Astrocyte of the spinal cord (primary cell): ENCODE measurements around the gene MYL12B.
"Not testable (repeated sequence)": the region's sequence is repeated elsewhere in the genome, so short reads cannot be mapped to it uniquely, and the experiment has no call there.

Experiments used
- DNase-seq: peaks from one replicate; pipeline ENCODE4 v3.0.0; 2011; ENCODE audit warnings: low read depth, low spot score
- H3K4me3 ChIP-seq: 2 replicates; pipeline ENCODE4 v1.5.1; 2011; ENCODE audit warnings: low read depth, mild to moderate bottlenecking, low read length, moderate library complexity
- in situ Hi-C: cut with HindIII; loops from 2 replicates; pipeline ENCODE4 v1.10.0; 2017; ENCODE audit warnings: low sequenced_read_pairs
- TF ChIP-seq, protein P1 (sequence below): IDR thresholded peaks from 2 replicates; pipeline ENCODE4 v1.5.1; 2012; ENCODE audit warnings: low read depth, mild to moderate bottlenecking, low read length, inconsistent platforms

The MYL12B gene

DNA sequence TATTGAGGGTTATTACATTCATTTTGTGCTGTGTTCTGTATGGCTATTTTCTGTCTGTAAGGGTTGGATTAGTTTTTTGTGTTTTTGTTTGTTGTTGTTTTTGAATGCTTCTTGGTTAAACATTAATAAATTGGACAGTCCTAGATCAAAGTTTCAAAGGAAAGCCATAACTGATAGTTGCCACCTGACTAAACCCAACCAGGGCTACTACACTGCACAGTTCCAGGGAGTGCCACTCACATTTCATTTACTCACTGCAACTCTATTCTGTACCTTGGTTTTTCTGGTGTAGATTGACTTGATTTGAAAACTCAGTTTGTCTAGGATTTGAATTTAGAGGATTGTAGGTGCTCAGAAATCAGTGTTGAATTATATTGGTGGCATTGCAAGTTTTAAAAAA is 6.4 kb downstream of the MYL12B start:
- in situ Hi-C loops = no loop called here
- no peak for DNase-seq
- TF ChIP-seq, protein P1, sequence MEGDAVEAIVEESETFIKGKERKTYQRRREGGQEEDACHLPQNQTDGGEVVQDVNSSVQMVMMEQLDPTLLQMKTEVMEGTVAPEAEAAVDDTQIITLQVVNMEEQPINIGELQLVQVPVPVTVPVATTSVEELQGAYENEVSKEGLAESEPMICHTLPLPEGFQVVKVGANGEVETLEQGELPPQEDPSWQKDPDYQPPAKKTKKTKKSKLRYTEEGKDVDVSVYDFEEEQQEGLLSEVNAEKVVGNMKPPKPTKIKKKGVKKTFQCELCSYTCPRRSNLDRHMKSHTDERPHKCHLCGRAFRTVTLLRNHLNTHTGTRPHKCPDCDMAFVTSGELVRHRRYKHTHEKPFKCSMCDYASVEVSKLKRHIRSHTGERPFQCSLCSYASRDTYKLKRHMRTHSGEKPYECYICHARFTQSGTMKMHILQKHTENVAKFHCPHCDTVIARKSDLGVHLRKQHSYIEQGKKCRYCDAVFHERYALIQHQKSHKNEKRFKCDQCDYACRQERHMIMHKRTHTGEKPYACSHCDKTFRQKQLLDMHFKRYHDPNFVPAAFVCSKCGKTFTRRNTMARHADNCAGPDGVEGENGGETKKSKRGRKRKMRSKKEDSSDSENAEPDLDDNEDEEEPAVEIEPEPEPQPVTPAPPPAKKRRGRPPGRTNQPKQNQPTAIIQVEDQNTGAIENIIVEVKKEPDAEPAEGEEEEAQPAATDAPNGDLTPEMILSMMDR = no peak
- no peak overlapping the region for H3K4me3 ChIP-seq

DNA sequence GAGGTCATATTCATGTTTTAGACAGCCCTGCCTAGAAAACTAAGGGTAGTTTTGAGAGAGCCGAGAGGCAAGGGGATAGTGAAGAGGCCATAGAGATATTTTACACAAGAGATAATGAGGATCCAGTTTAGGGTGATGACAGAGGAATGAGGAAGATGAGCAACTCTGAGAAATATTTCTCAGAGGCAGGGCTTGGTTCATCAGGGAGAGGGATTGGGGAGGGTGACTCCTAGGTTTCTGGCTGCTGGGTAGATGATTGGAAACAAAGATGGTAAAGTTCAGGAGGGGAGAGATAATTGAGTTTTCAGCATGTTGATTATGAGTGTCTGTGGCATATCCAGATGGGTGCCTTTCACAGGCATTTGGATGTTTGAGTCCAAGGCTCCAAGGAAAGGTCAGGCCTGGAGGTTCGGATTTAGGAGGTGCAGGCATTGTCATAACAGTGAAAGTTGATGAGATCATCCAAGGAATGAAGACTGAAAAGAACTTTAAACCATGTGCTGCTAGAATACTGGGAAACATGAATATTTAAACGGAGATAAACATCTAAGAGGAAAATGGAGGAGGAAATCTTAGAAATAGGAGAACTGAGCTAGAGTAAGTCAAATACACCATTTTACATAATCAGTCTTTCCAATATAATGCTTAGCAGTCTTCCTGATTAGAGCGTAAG is 7.4 kb downstream of the MYL12B start:
- H3K4me3 ChIP-seq = no peak overlapping the region
- in situ Hi-C loops = no loop called here
- no peak for DNase-seq

DNA sequence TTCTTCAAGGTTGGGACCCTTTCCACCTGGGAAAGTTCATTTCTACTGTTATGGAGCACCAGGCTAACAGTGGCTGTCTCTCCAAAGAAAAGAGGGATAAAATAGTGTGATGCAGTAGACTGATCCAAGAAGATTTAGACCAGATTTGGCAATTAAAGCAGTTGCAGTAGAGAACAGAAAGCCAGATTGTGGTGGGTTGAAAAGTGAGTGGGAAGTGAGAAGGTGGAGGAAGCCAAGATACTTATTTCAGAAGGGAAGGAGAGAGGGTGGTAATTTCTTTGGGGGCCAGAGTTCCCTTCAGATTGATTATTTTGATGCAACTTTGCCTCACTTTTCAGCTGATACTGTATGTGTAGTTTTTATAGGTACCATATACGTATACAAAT is 8.0 kb downstream of the MYL12B start:
- TF ChIP-seq, protein P1 = no peak
- DNase-seq = no peak
- H3K4me3 ChIP-seq = no peak overlapping the region
- in situ Hi-C loops = no loop called here

More for the DNA sequence above, 7.4 kb downstream of the MYL12B start:
- TF ChIP-seq, protein P1 = no peak

DNA sequence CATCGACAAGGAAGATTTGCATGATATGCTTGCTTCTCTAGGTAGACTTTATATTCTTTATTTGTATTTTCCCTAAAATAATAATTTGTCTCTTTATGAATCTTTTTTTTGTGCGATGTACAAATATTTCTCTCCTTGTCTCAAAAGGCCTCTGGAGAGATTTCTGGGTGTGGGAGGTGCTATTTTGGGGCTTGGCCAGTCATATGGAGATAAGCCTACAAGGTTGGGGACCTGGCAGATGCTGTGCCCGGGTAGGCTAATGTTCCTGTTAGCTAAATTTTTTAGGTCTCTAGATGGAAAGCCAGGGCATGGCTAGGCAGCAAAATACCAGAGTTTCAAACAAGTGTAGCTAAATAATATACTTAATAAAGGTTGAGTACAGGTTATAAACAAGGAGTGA is 11.1 kb downstream of the MYL12B start:
- DNase-seq = no peak
- in situ Hi-C loops = no loop called here
- TF ChIP-seq, protein P1 = no peak
- H3K4me3 ChIP-seq = no peak overlapping the region

DNA sequence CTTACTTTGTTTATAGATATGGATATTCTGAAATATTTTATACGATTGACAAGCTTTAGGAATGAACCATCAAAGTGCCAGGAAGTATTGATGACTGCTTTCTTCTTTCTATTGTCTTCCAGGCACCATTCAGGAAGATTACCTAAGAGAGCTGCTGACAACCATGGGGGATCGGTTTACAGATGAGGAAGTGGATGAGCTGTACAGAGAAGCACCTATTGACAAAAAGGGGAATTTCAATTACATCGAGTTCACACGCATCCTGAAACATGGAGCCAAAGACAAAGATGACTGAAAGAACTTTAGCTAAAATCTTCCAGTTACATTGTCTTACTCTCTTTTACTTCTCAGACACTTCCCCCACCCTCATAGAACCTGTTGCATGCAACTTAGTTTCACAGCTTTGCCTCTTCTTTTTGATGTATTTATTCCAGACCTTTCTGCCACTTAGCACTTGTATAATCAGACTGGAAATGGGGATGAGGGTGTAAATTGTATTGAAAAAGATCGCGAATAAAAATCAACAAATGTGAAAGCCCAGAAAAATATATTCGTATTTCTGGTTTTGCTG is 15.8 kb downstream of the MYL12B start:
- not testable (repeated sequence) for DNase-seq, H3K4me3 ChIP-seq
- in situ Hi-C loops = loop anchor here (25.0 kb wide), 2 partner anchors 185 to 335 kb away; partner anchors contain the start of gene TGIF1

DNA sequence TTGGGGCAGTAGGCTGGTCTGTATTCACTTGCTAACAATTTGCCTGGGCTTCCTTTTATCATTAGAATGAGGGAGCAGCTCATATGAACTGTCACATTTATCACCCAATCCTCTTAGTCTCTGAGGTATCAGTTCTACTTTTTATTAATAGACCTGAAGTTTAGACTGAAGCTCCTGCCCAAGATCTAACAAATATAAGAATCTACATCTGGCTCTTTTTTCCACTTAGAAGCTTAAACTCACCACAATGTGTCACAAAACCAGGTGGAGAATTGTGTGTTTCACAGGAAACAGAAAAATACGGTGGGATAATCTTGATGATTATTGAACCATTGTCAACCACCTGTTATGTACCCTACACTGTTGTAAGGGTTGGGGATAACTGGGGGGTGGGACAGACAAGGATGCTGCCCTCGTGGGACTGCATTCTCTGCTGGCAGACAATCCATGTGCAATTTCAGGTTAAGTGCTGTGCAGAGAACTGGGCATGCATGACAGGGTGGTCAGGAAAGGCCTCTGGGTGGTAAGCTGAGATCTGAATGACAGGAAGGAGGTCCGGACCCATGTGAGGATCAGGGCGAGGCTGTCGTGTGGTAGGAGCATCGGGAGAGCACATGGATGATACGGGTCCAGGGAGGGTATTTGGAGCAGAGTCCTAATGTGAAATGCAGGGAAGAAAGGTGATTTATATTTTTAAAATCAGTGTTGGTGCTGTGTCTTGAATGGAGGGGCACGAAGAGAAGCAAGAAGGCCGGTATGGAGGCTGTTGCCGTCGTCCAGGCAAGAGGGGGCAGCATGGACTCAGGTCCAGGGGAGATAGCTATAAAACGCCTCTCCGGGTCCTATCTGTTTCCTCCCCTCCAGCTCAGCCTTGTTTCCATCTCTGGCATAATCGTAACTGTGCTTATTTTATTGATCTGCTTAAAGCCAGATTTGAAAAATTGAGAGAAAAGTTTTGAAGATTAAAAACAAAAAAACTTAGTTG is 17.6 kb downstream of the MYL12B start:
- in situ Hi-C loops = loop anchor here (25.0 kb wide), 2 partner anchors 183 to 333 kb away; partner anchors contain the start of gene TGIF1
- no peak overlapping the region for H3K4me3 ChIP-seq
- no peak for DNase-seq
- TF ChIP-seq, protein P1 = no peak
